Measurements from ENCODE around the gene NUBPL.
"Not testable (repeated sequence)": the region's sequence is repeated elsewhere in the genome, so short reads cannot be mapped to it uniquely, and the experiment has no call there.

NUBPL gene

DNA sequence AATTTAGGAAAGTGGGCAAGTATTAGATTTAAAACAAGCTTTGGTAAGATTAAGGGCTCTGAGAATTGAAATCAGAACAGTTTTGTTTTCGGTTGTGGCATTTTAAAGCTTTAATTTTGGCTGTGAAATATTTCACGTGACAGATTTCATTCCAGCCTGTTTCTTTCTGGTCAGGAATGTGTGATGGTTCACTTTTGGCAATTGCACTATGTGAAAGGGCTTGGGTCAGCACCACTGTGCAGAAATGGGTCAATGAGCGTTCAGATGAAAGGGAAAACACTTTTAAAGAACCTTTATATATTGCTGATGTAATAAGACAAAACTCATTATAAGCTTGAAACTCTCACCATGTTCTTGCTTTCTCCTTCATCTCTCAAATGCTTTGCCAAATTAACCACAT, 17.1 kb downstream of the NUBPL start:
- DNase-seq = no peak

GRCh38 chr14:31578792-31579501, 17.7 kb downstream of the NUBPL start:
- DNase-seq = no peak

- no peak for DNase-seq
Observed at GRCh38 chr14:31580234-31580633, 19.0 kb downstream of the NUBPL start.

DNA sequence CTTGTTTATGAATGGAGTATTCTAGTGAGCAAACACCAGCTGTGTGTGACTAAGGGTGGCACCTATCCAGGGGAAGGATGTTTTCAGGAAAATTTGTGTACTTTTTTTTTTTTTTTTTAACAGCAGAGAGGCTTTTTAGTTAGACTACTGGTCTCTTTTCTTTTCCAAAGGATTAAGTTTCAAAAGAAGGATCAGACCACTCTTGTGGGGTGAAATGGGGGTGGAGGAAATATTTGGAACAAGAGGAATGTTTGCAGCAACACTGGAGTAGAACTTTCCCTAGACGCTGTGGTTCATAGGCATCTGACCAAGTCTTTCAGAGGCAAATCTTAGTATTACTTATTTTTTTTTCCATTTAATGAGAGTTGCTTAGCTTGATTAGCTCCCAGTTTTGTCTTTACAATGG, 21.1 kb downstream of the NUBPL start:
- DNase-seq = peak in 4 of 56 donors; percentile 2 to 42 (median 18)

- DNase-seq = peak in 1 of 56 donors; percentile 4
Observed at GRCh38 chr14:31582836-31583452, 21.7 kb downstream of the NUBPL start.

DNA sequence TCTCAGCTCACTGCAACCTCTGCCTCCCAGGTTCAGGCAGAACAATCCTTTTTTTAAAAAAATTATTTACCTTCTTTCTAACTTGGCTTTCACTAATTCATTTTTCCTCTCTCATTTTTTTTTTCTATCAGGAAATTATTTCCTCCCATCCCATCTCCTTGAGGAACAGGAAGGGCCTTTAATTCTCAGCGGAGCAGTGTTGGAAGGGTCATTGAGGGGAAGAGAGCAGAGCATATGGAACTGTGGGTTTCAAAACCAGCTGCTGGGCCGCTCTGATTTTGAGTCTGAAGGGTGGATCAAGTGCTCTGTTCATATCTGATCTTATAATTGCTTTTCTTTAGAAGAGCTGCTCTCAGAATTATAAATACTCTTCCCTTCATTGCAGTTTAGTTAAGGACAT, 29.0 kb downstream of the NUBPL start:
- no peak for DNase-seq

GRCh38 chr14:31592122-31592521, 30.9 kb downstream of the NUBPL start:
- DNase-seq = no peak

DNA sequence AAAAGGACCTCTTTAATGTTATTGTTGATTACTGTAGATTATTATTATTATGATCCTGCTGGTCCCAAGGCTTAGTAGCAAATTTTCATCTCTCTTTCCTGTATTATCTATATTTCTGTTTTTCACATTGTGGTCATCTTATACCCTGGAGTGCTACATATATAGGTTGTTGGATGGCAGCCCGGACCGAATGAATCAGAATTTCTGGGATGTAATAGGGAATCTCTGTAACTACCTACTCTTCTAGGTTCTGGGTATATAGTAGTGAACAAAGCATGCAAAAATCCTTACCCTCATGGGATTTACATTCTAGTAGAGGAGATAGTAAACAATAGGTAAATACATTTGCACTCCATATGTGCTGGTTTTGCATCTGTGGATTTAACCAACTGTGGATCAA, 31.4 kb downstream of the NUBPL start:
- DNase-seq = no peak

DNA sequence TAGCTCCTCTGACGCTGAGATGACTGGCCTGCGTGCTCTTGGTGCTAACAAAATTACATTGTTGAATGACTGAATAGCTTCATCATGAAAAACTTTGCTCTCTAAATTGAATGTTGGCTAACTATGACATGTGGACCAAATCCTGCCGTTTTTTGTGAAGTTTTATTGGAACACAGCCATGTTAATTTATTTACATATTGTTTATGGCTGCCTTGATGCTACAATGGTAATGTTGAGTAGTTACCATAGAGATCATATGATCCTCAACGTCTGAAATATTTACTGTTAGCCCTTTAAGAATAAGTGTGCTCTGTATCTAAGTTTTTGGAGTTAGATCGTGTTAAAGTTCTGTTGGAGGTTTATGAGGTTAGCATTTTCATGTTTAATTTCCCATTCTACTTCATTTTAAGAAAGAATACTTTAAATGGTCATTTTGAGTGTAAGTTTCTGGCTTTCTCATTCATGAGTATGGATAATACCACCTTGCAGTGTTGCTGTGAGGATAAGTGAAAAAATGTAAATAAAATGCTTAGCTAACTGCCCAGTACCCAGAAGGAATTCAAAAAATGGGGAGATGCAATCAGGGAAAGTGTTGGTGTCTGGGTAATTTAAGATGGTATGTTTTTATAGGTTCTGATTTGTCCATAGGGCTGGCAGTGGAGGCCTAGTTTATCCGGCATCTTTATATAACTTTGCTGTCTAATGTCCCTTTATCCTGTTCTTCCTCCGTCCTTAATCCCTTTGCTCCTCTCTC, 35.3 kb downstream of the NUBPL start:
- no peak for DNase-seq

DNA sequence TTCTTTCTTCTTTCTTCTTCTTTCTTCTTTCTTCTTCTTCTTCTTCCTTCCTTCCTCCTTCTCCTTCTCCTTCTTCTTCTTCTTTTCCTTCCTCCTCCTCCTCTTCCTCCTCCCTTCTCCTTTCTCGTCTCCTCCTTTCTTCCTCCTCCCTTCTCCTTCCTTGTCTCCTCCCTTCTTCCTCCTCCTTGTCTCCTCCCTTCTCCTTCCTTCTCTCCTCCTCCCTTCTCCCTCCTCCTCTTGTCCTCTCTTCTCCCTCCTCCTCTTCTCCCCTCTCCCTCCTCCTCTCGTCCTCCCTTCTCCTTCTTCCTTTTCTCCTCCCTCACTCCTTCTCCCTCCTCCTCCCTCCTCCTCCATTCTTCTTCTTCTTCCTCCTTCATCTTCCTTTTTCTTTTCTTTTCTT, 44.5 kb downstream of the NUBPL start:
- no peak for DNase-seq

- DNase-seq = no peak
Observed at GRCh38 chr14:31611778-31612433, 50.7 kb downstream of the NUBPL start.

GRCh38 chr14:31613188-31613587, 52.0 kb downstream of the NUBPL start:
- no peak for DNase-seq

- DNase-seq = not testable (repeated sequence)
Observed at GRCh38 chr14:31618884-31619283, 57.7 kb downstream of the NUBPL start.

DNA sequence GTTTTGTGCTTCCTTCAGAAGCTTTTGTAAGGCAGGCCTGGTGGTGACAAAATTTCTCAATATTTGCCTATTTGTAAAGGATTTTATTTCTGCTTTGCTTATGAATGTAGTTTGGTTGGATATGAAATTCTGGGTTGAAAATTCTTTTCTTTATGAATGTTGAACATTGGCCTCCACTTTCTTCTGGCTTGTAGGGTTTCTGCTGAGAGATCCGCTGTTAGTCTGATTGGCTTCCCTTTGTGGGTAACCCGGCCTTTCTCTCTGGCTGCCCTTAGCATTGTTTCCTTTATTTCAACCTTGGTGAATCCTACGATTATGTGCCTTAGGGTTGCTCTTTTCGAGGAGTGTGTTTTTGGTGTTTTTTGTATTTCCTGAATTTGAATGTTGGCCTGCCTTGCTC, 58.2 kb downstream of the NUBPL start:
- no peak for DNase-seq

GRCh38 chr14:31620898-31621297, 59.7 kb downstream of the NUBPL start:
- DNase-seq = not testable (repeated sequence)

GRCh38 chr14:31622060-31622459, 60.9 kb downstream of the NUBPL start:
- DNase-seq = no peak

DNA sequence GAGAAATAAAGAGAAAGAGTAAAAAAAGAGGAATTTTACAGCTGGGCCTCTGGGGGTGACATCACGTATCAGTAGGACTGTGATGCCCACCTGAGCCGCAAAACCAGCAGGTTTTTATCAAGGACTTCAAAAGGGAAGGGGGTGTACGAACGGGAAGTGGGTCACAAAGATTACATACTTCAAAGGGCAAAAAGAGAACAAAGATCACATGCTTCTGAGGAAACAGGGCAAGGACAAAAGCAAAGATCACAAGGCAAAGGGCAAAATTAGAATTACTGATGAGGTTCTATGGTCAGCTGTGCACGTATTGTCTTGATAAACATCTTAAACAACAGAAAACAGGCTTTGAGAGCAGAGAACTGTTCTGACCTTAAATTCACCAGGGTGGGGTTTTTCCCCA, 91.7 kb downstream of the NUBPL start:
- DNase-seq = not testable (repeated sequence)

DNA sequence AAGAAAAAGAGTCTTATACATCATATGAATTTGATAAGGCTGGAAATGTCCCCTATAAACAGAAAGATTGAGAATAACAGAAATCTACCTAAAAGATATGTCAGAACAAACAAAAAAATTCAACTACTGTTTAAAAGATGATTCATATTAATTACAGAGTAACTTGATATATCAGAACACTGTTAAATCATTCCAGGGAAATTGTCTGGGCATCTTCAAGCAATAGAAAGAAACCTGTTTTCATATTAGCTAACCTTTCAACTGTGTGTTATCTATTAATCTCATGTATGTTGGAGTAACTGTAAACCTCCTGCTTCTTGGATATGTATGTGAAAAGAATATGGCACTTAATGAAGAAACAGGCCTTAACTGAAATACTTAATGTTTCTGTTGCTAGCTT, 96.7 kb downstream of the NUBPL start:
- DNase-seq = no peak

- DNase-seq = no peak
Observed at GRCh38 chr14:31659278-31659677, 98.1 kb downstream of the NUBPL start.

DNA sequence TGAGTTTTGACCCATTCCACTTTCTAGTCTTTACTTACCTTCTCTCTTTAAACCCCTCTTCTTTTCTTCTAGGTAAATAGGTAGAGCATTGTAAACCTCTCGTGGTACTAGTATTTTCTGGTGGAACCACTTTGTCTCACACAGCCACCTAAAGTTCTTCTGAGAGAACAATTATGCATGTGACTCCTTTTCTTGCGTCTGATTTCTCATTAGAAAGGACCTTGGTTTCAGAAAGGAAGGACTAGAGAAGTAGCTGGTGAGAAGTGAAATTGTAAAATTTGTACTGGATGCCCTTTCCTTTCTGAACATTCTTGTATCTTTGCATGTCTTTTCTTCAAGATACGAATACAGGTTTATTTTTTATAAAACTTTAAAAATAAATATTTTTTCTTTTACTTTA, 99.0 kb downstream of the NUBPL start:
- no peak for DNase-seq

DNA sequence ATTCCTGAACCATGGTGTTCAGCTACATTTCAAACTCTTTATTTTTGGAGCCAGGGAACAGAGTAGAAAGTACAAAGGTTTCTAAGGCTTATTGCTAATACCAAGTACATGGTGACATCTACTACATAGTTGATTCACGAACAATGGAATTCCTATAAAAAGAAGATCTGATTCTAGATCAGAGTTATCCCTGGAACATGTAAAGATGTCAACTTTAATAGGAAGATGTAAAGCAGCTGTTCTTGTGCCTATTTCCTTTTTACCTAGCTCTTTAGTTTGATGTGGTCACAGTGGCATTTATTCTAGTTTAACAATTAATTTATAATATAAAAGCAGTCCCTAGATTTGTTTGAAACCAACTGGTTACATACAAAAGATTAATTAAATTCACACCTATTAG, 99.5 kb downstream of the NUBPL start:
- DNase-seq = no peak

- DNase-seq = no peak
Observed at GRCh38 chr14:31668348-31668747, 107.1 kb downstream of the NUBPL start.

All from nucleus accumbens (tissue), 56 donors.